Activated T-cell treated with anti-CD3 and anti-CD28 coated beads, Interleukin-2, amount 50 U/mL, for 24 hours (primary cell): ENCODE results near the gene CCDC191.

Experiments
- DNase-seq: peaks from one replicate; pipeline ENCODE4 v3.0.0-alpha.2; 2020
- H3K27ac Mint-ChIP-seq: 2 replicates; pipeline ENCODE4 v1.8.0; 2020; ENCODE audit warnings: mild to moderate bottlenecking, mixed read lengths
- H3K27me3 Mint-ChIP-seq: 2 replicates; pipeline ENCODE4 v1.8.0; 2020; ENCODE audit warnings: mixed read lengths
- H3K36me3 Mint-ChIP-seq: 2 replicates; pipeline ENCODE4 v1.8.0; 2020; ENCODE audit warnings: low read depth, mixed read lengths
- H3K4me1 Mint-ChIP-seq: 2 replicates; pipeline ENCODE4 v1.8.0; 2020; ENCODE audit warnings: low read depth, mixed read lengths
- H3K4me3 Mint-ChIP-seq: 2 replicates; pipeline ENCODE4 v1.8.0; 2020; ENCODE audit warnings: mild to moderate bottlenecking, moderate library complexity, mixed read lengths
- H3K9me3 Mint-ChIP-seq: 2 replicates; pipeline ENCODE4 v1.8.0; 2020; ENCODE audit warnings: mixed read lengths

The CCDC191 gene

DNA sequence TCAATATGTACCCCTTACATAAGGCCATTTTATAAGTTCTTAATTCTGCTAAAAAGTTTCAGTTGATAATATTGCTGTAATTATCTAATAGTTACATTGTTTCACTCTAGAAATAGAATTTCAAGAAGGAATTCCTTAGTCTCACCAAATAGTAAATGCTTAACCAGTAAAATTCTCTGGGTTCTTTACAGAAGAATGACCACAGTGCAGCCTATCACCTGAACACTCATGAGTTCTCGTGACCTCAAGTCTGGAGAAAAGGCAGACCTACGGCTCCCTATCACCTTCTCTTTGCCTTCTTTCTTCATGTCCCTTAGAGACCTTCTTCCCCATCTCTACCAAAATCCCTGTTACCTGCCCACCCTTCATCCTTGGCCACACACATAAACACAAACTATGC, 30.9 kb downstream of the CCDC191 start:
- H3K4me1 Mint-ChIP-seq: peaks cover 5% of the 10 kb centered on the region
- H3K27ac Mint-ChIP-seq: no peak overlapping the region
- no peak overlapping the region for H3K4me3 Mint-ChIP-seq

GRCh38 chr3:114022145-114022802, 34.1 kb downstream of the CCDC191 start:
- H3K4me3 Mint-ChIP-seq: no peak overlapping the region
- peaks cover 7% of the 10 kb centered on the region for H3K4me1 Mint-ChIP-seq
- no peak overlapping the region for H3K27ac Mint-ChIP-seq
- H3K36me3 Mint-ChIP-seq: no peaks in the 10 kb centered on the region
- no peaks in the 10 kb centered on the region for H3K27me3 Mint-ChIP-seq
- H3K9me3 Mint-ChIP-seq: no peaks in the 10 kb centered on the region
- no peak for DNase-seq

More for the DNA sequence above, 30.9 kb downstream of the CCDC191 start:
- Mint-ChIP-seq H3K9me3 (no peaks in the 10 kb centered on the region), H3K36me3 (peaks cover 3% of the 10 kb centered on the region), H3K27me3 (no peaks in the 10 kb centered on the region)
- no peak for DNase-seq

DNA sequence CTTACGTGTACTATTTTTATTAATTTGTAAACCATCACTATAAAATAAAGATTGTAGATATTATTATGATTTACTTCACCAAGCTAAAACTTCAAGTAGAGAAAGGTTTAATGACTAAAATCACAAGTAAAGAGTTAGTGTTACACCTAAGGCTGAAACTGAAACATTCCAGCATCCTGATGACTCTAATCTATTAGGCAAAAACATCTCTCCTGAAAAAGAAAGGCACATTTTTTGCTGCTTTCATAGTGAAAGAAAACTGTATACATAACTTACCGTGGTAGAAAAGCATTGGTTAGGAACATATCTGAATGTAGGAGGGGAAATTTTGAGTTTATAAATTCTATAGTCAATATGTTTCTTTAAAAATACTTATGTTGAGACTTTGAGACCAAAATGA, 35.4 kb downstream of the CCDC191 start:
- peaks cover 7% of the 10 kb centered on the region for H3K4me1 Mint-ChIP-seq
- H3K27ac Mint-ChIP-seq: peak overlapping the region; percentile 68
- no peaks in the 10 kb centered on the region for H3K36me3 Mint-ChIP-seq
- no peaks in the 10 kb centered on the region for H3K9me3 Mint-ChIP-seq
- H3K27me3 Mint-ChIP-seq: no peaks in the 10 kb centered on the region
- no peak for DNase-seq
- H3K4me3 Mint-ChIP-seq: no peak overlapping the region

- Mint-ChIP-seq H3K27ac (no peak overlapping the region), H3K4me3 (no peak overlapping the region), H3K27me3 (no peaks in the 10 kb centered on the region), H3K36me3 (no peaks in the 10 kb centered on the region), H3K9me3 (no peaks in the 10 kb centered on the region), H3K4me1 (peaks cover 7% of the 10 kb centered on the region)
- DNase-seq: no peak
These were observed 36.8 kb downstream of the CCDC191 start for GRCh38 chr3:114019486-114019885.

DNA sequence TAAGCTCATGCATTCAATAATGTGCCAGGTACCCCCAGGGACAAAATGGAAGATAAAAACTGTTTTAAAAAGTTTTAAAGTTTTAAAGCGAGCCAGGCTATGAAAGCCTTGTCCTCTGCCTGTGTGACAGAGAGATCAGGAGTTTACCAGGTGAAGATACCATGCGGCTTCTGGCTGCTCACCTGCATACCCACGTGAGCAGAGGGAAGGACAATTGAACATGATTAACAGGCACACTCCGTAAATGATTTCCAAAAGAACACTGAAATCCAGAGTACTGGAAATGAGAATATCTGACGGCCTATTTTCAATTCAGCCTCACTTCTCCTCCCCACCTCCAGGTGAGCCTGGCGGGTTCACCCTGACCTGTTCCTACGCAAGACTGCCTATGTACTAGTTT, 42.1 kb downstream of the CCDC191 start:
- H3K36me3 Mint-ChIP-seq: no peaks in the 10 kb centered on the region
- H3K27ac Mint-ChIP-seq: no peak overlapping the region
- no peak for DNase-seq
- H3K27me3 Mint-ChIP-seq: no peaks in the 10 kb centered on the region
- no peaks in the 10 kb centered on the region for H3K4me1 Mint-ChIP-seq
- no peaks in the 10 kb centered on the region for H3K9me3 Mint-ChIP-seq
- H3K4me3 Mint-ChIP-seq: no peak overlapping the region

DNA sequence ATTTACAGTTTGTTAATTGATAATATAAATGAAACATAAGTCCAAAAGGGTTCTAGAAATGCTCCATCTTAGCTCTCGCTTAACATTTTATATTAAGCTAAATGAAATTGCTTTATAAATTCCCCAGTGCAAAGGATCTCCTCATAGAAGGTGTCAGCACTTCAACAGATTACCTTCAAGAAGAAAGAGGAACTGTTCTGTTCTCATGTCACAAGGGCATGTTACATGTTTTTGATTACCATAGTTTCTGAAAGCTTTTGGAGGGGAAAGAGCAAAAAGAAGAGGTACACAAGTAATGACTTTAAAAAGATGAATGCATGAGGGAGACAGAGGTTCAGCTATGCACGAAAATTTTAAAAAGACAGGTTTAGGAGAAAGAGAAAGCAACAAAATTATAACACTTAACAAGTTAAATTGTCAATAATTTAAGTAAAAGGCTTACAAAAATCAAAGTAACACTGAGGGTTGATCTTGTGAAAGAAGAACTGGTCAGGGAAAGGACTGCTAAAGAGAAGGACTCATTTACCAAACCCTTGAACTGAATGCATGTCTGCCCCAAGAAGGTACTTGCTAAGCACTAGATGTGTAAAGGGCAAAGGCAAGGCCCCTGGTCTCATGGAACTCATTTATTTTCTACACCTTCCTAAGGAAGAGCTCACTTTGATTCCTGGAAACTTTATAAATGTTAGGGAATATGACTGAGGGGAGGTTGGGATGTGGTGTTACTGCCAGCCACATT, 45.1 kb downstream of the CCDC191 start:
- DNase-seq: no peak
- no peaks in the 10 kb centered on the region for H3K4me1 Mint-ChIP-seq
- no peak overlapping the region for H3K27ac Mint-ChIP-seq
- no peak overlapping the region for H3K4me3 Mint-ChIP-seq
- peaks cover 1% of the 10 kb centered on the region for H3K36me3 Mint-ChIP-seq
- H3K9me3 Mint-ChIP-seq: no peaks in the 10 kb centered on the region
- H3K27me3 Mint-ChIP-seq: no peaks in the 10 kb centered on the region

GRCh38 chr3:114005481-114005880, 50.8 kb downstream of the CCDC191 start:
- H3K36me3 Mint-ChIP-seq: peaks cover 19% of the 10 kb centered on the region
- H3K9me3 Mint-ChIP-seq: no peaks in the 10 kb centered on the region
- H3K4me1 Mint-ChIP-seq: no peaks in the 10 kb centered on the region
- no peak overlapping the region for H3K27ac Mint-ChIP-seq
- H3K4me3 Mint-ChIP-seq: no peak overlapping the region
- H3K27me3 Mint-ChIP-seq: no peaks in the 10 kb centered on the region
- DNase-seq: no peak

GRCh38 chr3:113985541-113985940, 70.8 kb downstream of the CCDC191 start:
- H3K27ac Mint-ChIP-seq: no peak overlapping the region
- no peak for DNase-seq
- peaks cover 2% of the 10 kb centered on the region for H3K4me1 Mint-ChIP-seq
- H3K9me3 Mint-ChIP-seq: no peaks in the 10 kb centered on the region
- H3K4me3 Mint-ChIP-seq: no peak overlapping the region
- H3K36me3 Mint-ChIP-seq: peaks cover 9% of the 10 kb centered on the region
- H3K27me3 Mint-ChIP-seq: no peaks in the 10 kb centered on the region

DNA sequence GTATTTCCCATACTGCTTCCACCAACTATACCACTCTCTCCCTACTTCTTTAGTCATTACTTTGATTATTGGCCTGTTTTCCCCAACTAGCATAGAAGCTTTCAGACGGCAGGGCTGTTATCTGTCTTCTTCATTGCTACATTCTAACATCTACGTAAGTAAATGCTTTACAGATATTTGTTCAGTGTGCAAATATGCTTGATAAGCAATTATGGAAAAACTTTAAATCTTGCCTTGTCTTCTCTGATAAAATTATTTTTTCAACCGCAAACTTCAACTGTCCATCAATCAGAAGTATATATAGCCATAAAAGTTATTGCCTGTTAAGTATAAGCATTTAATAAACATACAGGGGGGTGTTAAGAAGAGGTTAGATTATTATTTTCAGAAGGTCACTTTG, 72.8 kb downstream of the CCDC191 start:
- DNase-seq: no peak
- Mint-ChIP-seq H3K4me3 (no peak overlapping the region), H3K27me3 (no peaks in the 10 kb centered on the region), H3K4me1 (peaks cover 2% of the 10 kb centered on the region), H3K36me3 (peaks cover 25% of the 10 kb centered on the region), H3K9me3 (no peaks in the 10 kb centered on the region), H3K27ac (no peak overlapping the region)

DNA sequence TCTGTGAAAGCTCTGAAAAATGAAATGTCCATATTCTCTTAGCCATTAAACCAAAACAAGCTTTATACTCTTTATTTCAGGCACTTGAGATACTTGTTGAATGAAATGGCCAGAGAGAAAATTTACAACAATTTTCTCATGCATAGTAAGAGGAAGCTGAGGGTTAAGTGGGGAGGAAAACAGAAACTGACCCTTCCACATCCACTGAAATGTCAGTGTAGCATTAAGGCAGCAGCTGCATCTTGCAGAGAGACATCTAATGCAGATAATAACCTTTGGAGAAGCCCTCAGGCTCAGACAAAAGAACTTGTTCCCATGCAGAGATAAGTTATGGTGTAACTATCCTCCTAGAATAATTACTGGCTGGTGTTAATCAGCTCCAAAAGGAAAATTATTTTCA, 74.5 kb downstream of the CCDC191 start:
- Mint-ChIP-seq H3K36me3 (peaks cover 37% of the 10 kb centered on the region), H3K9me3 (no peaks in the 10 kb centered on the region), H3K4me1 (peaks cover 2% of the 10 kb centered on the region), H3K27me3 (no peaks in the 10 kb centered on the region), H3K27ac (no peak overlapping the region), H3K4me3 (no peak overlapping the region)
- DNase-seq: no peak

DNA sequence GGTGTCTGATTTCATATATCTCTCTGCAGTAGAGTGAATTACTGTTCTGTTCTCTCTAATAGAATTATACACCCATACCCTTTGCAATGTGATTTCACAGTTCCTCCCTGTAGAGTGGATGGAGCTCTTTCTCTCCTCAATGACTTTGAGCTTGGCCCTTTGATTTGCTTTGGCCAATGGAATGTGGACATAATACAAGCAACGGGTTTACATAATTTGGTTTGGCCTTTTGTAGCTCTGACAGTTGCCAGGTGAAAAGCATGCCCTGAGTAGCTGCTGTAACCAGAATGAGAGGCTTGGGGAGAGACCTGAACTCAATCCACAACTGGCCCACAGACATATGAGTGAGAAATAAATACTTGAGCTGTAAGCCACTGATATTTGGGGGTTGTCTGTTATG, 76.4 kb downstream of the CCDC191 start:
- peaks cover 49% of the 10 kb centered on the region for H3K36me3 Mint-ChIP-seq
- H3K9me3 Mint-ChIP-seq: peaks cover 1% of the 10 kb centered on the region
- H3K27ac Mint-ChIP-seq: no peak overlapping the region
- no peak for DNase-seq
- no peaks in the 10 kb centered on the region for H3K4me1 Mint-ChIP-seq
- no peak overlapping the region for H3K4me3 Mint-ChIP-seq
- no peaks in the 10 kb centered on the region for H3K27me3 Mint-ChIP-seq

DNA sequence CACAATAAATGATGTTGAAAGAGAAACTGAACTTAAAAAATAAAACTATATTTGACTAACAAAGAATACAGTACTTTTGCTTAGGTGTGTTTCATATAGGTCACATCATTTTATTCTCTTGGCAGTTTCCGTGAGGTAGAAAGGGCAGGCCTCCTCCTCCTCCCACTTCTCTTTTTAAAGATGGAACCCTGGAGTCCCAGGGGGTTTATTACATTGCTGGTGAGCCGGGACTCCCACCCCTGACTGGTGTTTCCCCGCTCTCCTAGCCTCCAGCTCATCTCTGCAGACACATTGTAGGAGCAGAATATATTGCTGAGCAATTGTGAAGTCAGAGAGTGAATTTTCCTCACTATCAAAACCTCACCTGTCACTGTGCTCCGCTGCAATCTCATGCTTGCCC, 78.5 kb downstream of the CCDC191 start:
- H3K4me1 Mint-ChIP-seq: no peaks in the 10 kb centered on the region
- no peak overlapping the region for H3K4me3 Mint-ChIP-seq
- no peak overlapping the region for H3K27ac Mint-ChIP-seq
- peaks cover 64% of the 10 kb centered on the region for H3K36me3 Mint-ChIP-seq
- no peaks in the 10 kb centered on the region for H3K27me3 Mint-ChIP-seq
- peaks cover 19% of the 10 kb centered on the region for H3K9me3 Mint-ChIP-seq
- no peak for DNase-seq

DNA sequence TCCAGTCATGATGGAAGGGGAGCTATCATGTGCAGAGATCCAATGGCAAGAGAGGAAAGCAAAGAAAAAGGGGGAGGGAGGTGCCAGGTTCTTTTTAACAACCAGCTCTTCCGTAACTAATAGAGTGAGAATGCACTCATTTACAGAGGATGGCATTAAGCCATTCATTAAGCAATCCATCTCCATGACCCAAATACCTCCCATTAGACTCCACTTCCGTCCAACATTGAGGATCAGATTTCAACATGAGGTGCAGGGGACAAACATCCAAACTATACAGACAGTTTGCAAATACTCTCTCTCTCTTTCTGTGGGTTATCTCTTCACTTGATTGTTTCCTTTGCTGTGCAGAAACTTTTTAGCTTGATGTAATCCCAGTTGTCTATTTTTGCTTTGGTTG, 87.3 kb downstream of the CCDC191 start:
- Mint-ChIP-seq H3K36me3 (peaks cover 16% of the 10 kb centered on the region), H3K9me3 (peaks cover 29% of the 10 kb centered on the region), H3K4me1 (peaks cover under 1% of the 10 kb centered on the region), H3K27me3 (no peaks in the 10 kb centered on the region), H3K4me3 (no peak overlapping the region), H3K27ac (no peak overlapping the region)
- no peak for DNase-seq

DNA sequence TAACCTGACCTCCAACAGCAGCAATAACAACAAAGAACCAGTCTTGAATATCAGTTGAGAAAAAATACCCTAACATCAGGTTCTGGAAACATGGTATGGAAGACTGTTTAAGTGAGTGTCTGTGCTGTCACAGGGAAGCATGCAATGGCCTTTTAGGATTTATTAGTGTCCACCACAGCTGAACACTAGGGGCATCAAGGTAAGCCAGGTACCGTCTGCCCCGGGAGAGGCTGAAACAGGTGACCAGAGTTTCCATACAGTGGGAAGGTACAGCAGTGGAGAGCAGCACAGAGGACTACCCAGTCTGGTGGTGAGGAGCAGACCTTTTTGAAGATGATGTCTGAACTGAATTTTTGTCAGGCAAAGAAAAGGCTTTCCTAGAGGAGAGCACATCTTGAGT, 90.2 kb downstream of the CCDC191 start:
- Mint-ChIP-seq H3K36me3 (peaks cover 2% of the 10 kb centered on the region), H3K27ac (no peak overlapping the region), H3K4me3 (no peak overlapping the region), H3K4me1 (peaks cover 4% of the 10 kb centered on the region), H3K27me3 (no peaks in the 10 kb centered on the region), H3K9me3 (peaks cover 3% of the 10 kb centered on the region)
- DNase-seq: no peak

GRCh38 chr3:113963879-113964278, 92.4 kb downstream of the CCDC191 start:
- no peaks in the 10 kb centered on the region for H3K27me3 Mint-ChIP-seq
- DNase-seq: no peak
- H3K36me3 Mint-ChIP-seq: peaks cover 11% of the 10 kb centered on the region
- H3K27ac Mint-ChIP-seq: no peak overlapping the region
- no peak overlapping the region for H3K4me3 Mint-ChIP-seq
- H3K9me3 Mint-ChIP-seq: no peaks in the 10 kb centered on the region
- H3K4me1 Mint-ChIP-seq: peaks cover 4% of the 10 kb centered on the region
